GM18909 (cell line): Measurements from ENCODE around the gene PHLDA2.

Experiments used
- ATAC-seq: cut with Tn5 transposase; IDR thresholded peaks from one replicate; pipeline ENCODE4 v1.9.1; 2021; ENCODE audit warnings: mild to moderate bottlenecking; ENCODE audit not compliant: unreplicated experiment, poor library complexity

PHLDA2 gene, protein sequence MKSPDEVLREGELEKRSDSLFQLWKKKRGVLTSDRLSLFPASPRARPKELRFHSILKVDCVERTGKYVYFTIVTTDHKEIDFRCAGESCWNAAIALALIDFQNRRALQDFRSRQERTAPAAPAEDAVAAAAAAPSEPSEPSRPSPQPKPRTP

DNA sequence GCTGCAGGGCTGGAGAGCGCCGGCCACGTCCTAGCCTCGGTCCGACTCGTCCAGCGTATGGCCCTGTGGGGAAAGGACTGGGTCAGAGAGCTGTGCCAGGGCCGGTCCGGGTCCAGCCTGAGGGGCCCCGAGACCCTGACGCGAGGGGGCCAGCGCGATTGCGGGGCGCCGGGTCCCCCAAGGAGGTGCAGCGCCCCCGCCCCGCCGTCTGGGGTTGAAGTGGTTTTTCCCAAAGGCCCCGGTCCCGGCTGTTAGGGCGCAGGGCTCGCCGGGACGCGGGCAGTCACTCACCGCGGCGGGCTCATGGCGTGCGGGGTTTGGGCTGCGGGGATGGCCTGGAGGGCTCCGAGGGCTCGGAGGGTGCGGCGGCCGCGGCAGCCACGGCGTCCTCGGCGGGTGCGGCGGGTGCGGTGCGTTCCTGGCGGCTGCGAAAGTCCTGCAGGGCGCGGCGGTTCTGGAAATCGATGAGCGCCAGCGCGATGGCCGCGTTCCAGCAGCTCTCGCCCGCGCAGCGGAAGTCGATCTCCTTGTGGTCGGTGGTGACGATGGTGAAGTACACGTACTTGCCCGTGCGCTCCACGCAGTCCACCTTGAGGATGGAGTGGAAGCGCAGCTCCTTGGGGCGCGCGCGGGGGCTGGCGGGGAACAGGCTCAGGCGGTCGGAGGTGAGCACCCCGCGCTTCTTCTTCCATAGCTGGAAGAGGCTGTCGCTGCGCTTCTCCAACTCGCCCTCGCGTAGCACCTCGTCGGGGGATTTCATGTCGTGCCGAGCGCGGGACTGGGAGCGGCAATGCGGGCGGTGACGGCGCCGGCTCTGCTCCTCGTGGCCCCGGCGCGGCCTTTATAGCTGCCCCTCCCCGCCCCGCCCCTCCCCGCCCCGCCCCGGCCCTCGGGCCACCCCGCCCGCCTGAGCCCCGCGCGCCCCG is at the start of gene PHLDA2:
Gene PHLDA2 (minus strand): TSS at position 816 of the 926 bp plus-strand sequence. CDS start 56 bp downstream, at position 760.
- ATAC-seq, result no peak

DNA sequence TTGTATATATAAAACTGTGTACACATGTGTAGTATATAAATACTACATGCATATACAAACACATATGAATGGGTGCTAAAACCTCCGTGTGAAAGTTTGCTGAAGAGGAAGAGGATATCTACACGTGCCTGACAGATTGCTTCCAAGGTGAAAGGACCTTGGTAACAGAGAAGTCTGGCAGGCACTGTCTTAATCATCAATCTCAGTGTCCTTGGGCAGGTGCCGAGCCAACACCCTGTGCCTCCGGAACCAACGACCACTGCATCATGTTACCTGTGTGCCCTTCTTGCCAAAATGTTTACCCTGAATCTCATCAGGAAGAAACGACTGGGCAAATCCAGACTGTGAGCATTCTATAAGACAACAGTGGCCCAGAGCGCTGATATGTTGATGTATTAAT is 47.9 kb upstream of the PHLDA2 start:
- ATAC-seq, result no peak

DNA sequence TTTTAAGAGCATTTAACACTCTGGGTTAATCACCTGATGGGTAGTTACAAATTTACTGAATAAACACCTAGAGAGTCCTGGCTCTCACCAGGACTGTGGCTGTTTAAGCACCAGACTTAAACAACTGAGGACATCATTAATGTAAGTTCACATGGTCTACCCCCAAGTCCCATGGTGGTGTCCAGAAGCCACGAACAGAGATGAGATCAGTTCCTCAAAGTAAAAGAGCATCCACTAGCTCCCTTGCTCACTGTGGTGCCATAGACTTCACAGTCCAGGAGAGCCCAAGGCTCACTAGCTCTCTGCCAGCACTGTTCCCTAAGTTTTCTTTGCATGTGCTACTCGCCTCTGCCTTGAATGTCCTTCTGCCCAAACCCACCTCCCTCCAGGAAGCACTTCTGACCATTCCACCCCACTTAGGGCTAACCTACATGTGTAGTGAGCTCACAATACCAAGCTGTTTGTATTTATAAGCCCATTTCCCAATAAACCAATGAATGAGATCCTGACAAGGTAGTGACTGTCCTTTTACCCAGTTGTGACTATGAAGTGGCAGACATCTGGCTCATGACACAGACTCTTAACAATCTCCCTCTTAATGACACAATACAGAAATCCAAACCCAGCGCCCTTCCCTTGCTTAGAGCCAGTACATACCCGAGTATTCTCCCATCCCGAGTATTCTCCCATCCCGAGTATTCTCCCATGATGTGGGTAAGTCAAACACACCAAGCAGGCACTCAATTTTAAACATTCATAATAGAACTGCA is 47.3 kb upstream of the PHLDA2 start:
- ATAC-seq, result no peak

DNA sequence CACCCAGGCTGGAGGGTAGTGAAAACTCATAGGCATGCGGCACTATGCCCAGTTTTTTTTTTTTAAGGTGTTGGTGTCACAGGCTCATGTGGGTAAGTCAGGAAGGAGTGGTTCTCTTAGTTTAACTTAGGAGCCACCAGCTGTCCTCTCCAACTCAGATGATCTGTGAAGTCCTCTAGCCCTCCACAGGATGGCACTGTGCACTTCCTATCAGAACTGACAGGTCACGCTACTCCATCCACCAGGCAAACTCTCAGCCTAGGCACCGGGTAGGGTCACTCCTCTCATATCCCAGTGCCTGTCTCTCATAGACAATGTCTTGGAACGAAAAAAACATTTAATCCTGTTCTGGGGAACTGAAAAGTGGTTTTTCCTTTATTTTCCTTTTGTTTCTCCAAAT is 46.4 kb upstream of the PHLDA2 start:
- no peak for ATAC-seq

DNA sequence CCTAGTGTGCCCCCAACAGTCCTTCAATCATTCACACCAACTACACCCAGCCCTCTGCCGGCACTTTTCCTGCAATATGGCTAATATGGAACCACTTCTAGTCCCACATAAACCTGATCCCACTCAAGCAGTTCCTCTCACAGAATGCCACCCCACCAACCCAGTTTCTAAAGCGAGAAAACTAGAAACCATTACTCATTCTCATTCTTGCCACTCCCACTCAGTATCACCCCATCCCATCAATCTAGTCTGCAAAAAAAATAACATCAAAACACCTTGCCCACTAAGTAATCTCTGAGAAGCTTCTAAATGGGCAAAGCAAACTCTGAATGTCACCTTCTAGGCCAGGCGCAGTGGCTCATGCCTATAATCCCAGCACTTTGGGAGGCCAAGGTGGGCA is 45.1 kb upstream of the PHLDA2 start:
- ATAC-seq, result no peak

DNA sequence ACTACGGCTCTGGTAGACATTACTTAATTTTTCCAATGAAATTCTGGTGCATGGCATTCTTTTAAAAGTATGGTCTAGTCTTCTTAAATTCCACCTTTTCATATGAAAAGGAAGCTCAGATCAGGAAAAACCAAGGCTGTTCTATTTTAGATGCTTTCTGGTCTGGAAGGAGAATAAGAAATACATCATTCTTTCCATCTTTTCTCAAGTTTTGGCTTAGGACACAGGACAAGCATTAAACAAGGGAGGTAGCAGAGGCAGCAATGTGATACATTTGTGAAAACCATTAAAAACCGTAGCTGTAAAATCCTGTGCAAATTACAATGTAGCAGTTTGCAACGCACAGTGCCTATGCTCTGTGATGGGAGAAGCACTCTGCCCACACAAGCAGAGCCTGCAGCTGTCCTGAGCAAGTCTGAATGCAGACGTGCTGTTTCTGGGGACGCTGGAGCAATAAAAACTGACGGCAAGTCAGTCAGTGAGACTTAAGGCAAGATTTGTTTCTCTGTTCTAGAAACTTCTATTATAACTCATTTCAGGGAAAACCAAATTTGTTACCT is 39.2 kb upstream of the PHLDA2 start:
- no peak for ATAC-seq

DNA sequence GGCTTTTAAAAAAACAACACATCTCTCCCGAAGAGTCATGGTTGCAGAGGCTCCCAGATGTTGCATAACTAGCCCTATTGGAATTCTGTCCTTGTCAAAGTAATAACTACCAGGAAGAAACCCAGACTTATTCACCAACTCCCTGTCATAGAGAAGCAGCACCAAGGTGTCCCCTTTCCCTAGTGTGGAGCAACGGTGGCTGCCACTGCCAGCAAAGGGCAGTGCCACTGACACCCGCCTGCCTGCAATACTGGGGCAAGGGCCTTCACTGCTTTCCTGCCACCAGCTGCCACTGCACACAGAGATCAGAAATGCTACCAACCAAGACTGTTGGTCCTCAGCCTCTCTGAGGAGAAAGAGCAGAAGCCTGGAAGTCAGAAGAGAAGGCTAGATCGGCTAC is 35.6 kb upstream of the PHLDA2 start:
- ATAC-seq, result no peak

DNA sequence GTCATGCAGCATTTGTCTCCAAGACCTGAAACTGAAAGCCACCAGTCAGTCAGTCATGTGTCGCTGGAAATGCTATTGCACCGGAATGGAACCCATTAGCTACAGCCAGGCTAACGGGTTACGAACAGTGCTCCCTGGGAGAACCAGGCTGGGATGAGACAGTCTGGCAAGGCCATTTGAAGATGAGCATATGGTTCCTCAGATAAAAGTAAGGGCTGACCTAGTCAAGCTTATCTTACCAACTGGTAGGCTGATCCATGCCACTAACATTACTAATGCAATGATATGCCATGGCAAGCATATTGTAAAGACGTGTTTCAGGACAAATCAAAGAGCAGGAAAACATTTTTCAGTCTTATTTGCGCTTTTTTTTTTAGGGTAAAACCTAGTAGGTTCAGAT is 34.5 kb upstream of the PHLDA2 start:
- ATAC-seq, result no peak

DNA sequence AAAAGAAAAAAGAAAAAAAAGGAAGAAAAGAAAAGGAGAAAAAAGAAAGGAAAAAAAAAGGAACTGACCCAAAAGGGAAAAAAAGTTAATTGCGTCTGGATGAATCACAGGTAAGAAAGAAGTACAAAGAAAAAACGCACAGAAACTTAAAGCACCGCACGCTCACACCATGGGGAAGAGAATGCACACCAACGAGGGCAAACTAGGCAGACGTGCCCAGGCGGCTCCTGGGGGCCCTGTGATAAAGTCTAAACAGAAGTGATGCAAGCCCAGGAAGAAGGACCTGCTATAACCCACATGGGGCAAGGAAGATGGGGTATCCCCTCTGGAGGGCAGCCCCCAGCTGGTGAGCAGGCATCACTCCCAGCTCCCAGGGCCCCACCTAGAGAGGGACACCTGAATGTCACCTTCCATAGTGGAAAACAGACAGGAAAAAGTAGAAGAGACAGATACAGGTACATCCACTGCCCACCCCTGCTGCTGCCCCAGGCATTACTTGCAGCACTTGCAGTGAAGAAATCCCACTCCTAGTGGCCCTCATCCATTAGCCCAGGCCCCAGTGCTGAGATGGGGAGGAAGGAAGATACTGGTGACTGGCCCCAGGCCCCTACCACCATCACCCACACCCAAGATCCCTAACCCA is 34.0 kb upstream of the PHLDA2 start:
- no peak for ATAC-seq

DNA sequence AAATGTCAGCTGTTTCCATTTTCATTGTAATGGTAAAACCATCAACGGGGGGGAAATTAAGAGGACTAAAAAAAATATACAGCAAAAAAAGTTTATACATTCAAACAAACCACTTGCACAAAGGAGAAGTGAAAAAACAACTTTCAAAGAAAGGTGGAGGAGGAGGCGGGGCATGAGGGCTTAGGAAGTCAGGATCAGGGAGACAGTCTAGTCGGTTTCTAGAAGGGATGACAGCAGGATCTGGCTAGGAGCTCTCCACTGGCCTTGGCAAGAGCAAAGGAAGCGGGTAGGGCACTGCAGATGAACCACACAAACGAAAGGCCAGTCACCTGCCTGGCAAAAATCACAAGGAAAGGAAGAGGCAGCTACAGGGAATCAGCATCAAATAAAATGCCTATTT is 31.9 kb upstream of the PHLDA2 start:
- ATAC-seq, result no peak

DNA sequence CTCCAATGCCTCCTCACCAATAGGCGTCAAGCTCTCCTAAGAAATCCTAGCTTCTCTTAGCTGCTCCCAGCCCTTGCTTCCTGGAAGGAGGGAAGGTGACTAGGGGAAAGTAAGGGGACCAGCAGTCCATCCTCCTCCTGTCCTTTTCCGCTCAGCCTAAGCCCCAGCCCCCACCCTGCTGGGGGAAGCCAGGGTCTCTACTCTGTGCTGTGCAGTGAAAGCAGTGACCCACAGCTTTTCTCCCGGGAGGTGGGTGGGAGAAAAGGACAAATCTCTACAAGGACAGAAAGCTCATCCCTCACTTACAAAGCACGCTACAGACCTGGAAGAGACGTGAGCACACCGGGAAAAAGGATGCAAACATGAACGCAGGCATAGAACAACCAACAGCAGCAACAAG is 30.9 kb upstream of the PHLDA2 start:
- no peak for ATAC-seq

DNA sequence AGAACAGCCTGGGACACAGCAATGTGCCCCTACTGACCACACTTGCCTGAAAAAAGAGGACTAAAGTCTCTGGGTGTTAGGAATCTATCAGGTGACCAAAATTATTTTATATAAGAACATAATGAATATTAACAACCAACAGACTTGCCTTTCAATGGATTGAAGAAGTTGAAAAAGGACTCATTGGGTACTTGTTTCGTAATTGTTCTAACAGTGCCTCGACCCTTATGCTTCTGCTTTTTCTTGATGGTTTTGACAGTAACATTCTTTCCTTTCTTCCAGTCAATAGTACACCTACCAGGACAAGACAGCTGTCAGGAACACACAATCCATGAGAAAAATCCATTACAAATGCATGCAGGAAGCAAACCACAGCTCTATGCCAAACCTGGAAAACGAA is 29.0 kb upstream of the PHLDA2 start:
- no peak for ATAC-seq

DNA sequence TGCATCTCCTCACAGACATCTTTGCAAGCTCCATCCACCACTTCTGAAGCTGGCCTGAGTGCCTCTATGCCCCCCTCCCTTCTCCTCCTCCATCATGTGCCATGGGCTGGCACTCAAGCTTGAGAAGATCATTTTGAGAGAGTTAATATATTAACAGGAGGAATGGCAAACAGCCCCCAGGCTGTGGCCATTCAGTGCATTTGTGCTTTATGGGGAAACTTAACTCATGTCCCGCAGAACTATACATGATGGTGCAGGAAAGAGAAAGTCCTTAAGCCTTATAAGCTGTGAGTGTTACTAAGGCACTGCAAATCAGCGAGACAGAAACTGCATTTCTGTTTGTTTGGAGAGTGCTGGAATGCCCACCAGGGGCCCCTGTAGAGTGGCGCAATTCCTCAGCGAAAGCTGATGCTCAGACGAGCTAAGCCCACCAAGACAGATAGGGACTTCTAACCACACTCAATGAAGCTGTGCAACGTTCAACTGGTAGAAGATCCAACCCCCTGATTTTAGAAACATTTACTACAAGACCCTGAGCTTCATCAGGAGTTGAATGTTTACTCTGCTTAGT is 26.8 kb upstream of the PHLDA2 start:
- no peak for ATAC-seq

DNA sequence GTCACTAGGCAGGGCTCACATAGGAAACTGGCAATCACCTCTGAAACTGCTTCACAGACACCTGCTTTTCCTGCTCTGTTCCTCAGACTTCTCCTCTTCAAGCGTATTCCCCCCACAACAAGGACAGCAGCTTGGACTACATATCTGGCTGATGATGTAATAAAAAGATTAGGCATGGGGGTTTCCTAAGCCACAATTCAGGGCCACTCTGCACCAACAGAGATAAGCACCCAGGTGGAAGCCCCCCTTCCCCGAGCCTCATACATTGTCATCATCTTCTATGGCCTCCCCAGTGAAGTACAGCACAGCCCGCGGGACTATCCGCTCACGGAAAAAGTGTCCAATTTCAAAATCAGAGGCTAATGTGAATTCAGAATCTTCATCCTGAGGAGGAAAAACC is 25.0 kb upstream of the PHLDA2 start:
- no peak for ATAC-seq

DNA sequence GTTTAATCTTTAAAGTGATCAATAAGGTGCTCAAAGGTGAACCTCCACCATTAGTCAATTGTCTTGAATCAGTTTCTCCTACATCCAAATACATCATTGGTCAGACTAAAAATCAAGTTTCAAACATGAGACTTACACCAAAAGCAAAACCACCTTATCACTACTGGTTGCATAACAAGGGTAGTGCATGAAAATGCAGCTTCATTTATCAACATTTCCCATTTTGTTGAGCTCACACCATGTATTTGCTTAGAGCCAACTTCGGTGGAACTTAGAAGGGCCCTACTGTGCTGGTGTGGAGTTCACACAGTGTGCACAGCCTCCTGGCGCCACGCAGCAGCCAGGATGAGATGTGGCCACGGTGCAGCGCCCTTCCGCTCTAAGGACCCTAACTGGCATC is 23.1 kb upstream of the PHLDA2 start:
- ATAC-seq, result no peak

DNA sequence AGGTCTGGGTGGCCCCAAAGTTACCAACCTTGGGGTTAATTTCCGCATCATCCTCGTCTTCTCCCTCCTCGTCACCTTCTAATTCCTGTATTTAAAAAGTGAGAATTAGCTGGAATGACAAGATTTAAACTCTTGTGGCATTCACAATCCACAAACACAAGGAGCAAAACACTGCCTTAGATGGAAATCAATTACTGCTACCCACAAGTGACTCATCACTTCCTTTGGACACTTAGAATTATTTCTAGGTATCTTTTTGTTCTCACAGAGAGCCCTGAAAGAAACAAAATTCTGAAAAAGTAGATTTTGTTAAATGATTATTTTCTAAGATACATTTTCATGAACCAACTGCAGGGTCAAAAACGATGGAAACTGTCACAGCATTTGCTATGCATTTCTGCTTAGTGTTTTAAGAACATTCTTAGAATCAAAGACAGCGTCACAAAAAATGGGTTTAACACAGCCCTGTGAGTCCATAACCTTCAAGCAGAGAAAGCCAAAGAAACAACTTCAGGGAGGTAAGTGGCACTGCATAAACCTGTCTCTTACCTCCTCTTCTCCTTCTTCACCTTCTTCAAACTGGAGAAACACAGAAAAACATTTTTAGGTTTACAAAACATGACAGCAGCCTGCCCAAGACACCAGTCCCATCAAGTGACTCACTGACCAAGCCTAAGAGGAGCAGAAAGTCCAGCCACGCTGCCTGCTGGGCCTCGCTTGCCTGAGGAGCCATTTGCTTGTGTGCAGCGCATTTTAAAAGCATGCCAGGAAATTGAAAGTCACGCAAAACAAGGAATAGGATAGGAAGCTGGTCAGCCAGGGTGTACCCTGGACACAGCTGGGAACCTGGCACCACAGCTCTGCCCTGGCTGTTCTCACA is 22.3 kb upstream of the PHLDA2 start:
- no peak for ATAC-seq

DNA sequence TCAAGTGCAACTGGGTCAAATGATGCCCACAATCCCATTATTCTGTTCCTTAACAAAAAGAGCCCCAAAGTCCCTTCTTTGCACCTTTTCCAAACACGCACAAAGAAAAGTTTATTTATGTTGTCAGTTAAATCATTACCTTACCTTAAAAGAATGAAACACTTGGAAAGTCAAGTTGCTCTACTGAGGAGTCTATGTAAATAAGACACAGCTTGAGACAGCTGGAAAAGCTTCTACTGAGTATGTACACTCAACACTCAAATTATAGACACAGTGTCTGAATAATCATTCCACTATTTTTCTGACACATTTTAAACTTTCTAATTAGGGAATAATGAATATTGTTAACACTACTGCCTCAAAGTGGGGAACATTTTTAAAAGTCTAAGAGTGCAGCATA is 21.6 kb upstream of the PHLDA2 start:
- no peak for ATAC-seq

DNA sequence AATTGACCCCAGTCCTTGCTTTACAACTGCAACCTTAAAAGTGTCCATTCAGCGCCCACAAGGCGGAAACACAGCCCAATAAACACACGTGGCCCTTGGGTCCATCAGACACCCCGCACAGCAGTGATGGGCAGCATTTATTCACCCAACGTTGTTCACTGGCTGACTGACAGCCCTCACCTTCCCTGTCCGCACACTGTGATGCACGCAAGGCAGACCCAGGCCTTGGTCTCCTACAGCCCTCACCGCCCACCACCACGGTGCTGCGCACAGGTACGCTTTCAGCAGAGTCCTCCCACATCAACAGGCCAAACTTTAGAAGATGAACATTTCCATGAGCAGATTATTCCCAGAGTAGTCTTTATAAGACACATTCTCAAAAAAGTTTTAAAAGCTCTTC is 20.7 kb upstream of the PHLDA2 start:
- no peak for ATAC-seq

DNA sequence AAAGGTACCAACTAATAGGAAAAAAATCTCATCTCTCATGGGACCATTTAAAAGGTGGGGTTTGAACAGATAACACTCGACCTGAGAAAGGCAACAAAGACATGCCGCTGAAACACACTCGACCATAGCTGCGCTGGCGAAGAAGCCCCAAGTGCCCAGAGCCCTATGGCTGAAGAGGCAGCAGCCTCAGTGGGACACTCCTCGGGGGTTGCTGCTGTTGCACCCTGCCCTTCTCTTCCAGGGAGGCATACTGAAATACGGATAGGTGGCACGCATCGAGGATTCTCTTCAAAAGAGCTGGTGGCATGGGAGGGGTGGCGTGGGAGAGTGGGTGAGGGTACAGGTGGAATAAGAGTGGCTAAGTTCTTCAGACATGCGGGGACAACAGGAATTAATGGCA is 18.5 kb upstream of the PHLDA2 start:
- no peak for ATAC-seq
